Stimulated activated CD8-positive, alpha-beta memory T cell treated with anti-CD3 and anti-CD28 coated beads, Interleukin-4, amount 100 ng/mL, for 24 hours (primary cell): ENCODE data around the gene NOLC1.
"Not testable (repeated sequence)": the region's sequence is repeated elsewhere in the genome, so short reads cannot be mapped to it uniquely, and the experiment has no call there.

Experiments used
- DNase-seq: peaks from one replicate; pipeline ENCODE4 v3.0.0-alpha.2; 2020; ENCODE audit warnings: low read depth

NOLC1 gene

GRCh38 chr10:102154466-102155116, 2.4 kb downstream of the NOLC1 start:
- DNase-seq, result no peak

- no peak for DNase-seq
These were observed 5.0 kb downstream of the NOLC1 start for GRCh38 chr10:102157224-102157623.

- no peak for DNase-seq
These were observed 6.9 kb downstream of the NOLC1 start for GRCh38 chr10:102159051-102159597.

- no peak for DNase-seq
These were observed 7.6 kb downstream of the NOLC1 start for GRCh38 chr10:102159831-102160230.

- no peak for DNase-seq
These were observed 11.3 kb downstream of the NOLC1 start for GRCh38 chr10:102163342-102163989.

GRCh38 chr10:102167861-102168260, 15.7 kb downstream of the NOLC1 start:
- no peak for DNase-seq

GRCh38 chr10:102170602-102171001, 18.4 kb downstream of the NOLC1 start:
- no peak for DNase-seq

- DNase-seq, result no peak
These were observed 20.1 kb downstream of the NOLC1 start for GRCh38 chr10:102172288-102172687.

GRCh38 chr10:102175415-102175814, 23.2 kb downstream of the NOLC1 start:
- DNase-seq, result no peak

GRCh38 chr10:102184606-102185005, 32.4 kb downstream of the NOLC1 start:
- DNase-seq, result no peak

- DNase-seq, result no peak
These were observed 33.1 kb downstream of the NOLC1 start for GRCh38 chr10:102185272-102185671.

GRCh38 chr10:102185811-102186527, 33.8 kb downstream of the NOLC1 start:
- DNase-seq, result no peak

GRCh38 chr10:102188298-102188940, 36.2 kb downstream of the NOLC1 start:
- no peak for DNase-seq

GRCh38 chr10:102188941-102189898, 37.0 kb downstream of the NOLC1 start:
- DNase-seq, result not testable (repeated sequence)

GRCh38 chr10:102191956-102192355, 39.8 kb downstream of the NOLC1 start:
- DNase-seq, result no peak

GRCh38 chr10:102195296-102195870, 43.2 kb downstream of the NOLC1 start:
- DNase-seq, result no peak

GRCh38 chr10:102196893-102197292, 44.7 kb downstream of the NOLC1 start:
- DNase-seq, result no peak

- DNase-seq, result no peak
These were observed 45.8 kb downstream of the NOLC1 start for GRCh38 chr10:102198027-102198426.

- no peak for DNase-seq
These were observed 48.8 kb downstream of the NOLC1 start for GRCh38 chr10:102200751-102201640.

GRCh38 chr10:102202386-102202785, 50.2 kb downstream of the NOLC1 start:
- DNase-seq, result no peak
